HepG2 (cell line): Measurements from ENCODE around the gene ANG. TPM values are rescaled to one million over a fixed set of nuclear protein-coding genes. Genes with fewer than 3 reads are reported as not detected.

Experiments used
- BCL3 ChIP-seq: sonication (generic); formaldehyde crosslinking; IDR thresholded peaks from 2 replicates; pipeline ENCODE4 v1.5.1; 2020; ENCODE audit warnings: mild to moderate bottlenecking, missing genetic modification reagents, moderate library complexity
- GMEB1 ChIP-seq: sonication (generic); formaldehyde crosslinking; IDR thresholded peaks from 2 replicates; pipeline ENCODE4 v1.5.1; 2020; ENCODE audit warnings: missing genetic modification reagents, mild to moderate bottlenecking, borderline replicate concordance
- HMG20A ChIP-seq: IDR thresholded peaks from 2 replicates; pipeline ENCODE4 v1.6.1; 2016; ENCODE audit warnings: borderline replicate concordance
- HNF4A ChIP-seq: sonication (generic); formaldehyde crosslinking; IDR thresholded peaks from 2 replicates; pipeline ENCODE4 v1.4.0; 2020; ENCODE audit warnings: missing genetic modification reagents
- HNF4G ChIP-seq, 2 experiments: sonication (generic) in 1 of 2; formaldehyde crosslinking in 1 of 2; IDR thresholded peaks; 2 replicates each; pipeline versions ENCODE4 v1.4.0 to v1.6.1; 2011 to 2020; ENCODE audit warnings: borderline replicate concordance in 2 of 2, low read depth in 2 of 2, mild to moderate bottlenecking in 2 of 2, low read length in 1 of 2, missing genetic modification reagents in 1 of 2, moderate library complexity in 1 of 2
- MTERF4 ChIP-seq: sonication (generic); formaldehyde crosslinking; IDR thresholded peaks from 2 replicates; pipeline ENCODE4 v1.8.0; 2023; ENCODE audit warnings: mild to moderate bottlenecking, missing genetic modification reagents
- POLR2A ChIP-seq, 2 experiments: IDR thresholded peaks; 2 replicates each; pipeline ENCODE4 v1.6.1; 2011; ENCODE audit warnings: low read depth in 2 of 2, low read length in 2 of 2, mild to moderate bottlenecking in 1 of 2, moderate library complexity in 1 of 2; ENCODE audit not compliant: insufficient read depth in 1 of 2
- TCF12 ChIP-seq, 2 experiments: fragments of 450-650 bp in 1 of 2; sonication (generic) in 1 of 2; formaldehyde crosslinking in 1 of 2; IDR thresholded peaks; 2 replicates each; pipeline versions ENCODE4 v1.6.1 to v1.8.0; 2017 to 2022; ENCODE audit warnings: antibody characterized with exemption in 1 of 2, mild to moderate bottlenecking in 1 of 2, missing genetic modification reagents in 1 of 2, moderate library complexity in 1 of 2
- ZC3H13 ChIP-seq: sonication (generic); formaldehyde crosslinking; IDR thresholded peaks from 2 replicates; pipeline ENCODE4 v1.8.1; 2023; ENCODE audit warnings: mild to moderate bottlenecking, missing genetic modification reagents, moderate library complexity
- ZGPAT ChIP-seq: IDR thresholded peaks from 2 replicates; pipeline ENCODE4 v1.6.1; 2016; ENCODE audit warnings: mild to moderate bottlenecking
- ZMAT5 ChIP-seq: sonication (generic); formaldehyde crosslinking; IDR thresholded peaks from 2 replicates; pipeline ENCODE4 v1.5.0; 2020; ENCODE audit warnings: mild to moderate bottlenecking, low read depth, missing genetic modification reagents, borderline replicate concordance
- ZNF142 ChIP-seq: sonication (generic); formaldehyde crosslinking; IDR thresholded peaks from 2 replicates; pipeline ENCODE4 v1.4.0; 2020; ENCODE audit warnings: missing genetic modification reagents
- ZNF292 ChIP-seq: sonication (generic); formaldehyde crosslinking; IDR thresholded peaks from 2 replicates; pipeline ENCODE4 v1.8.1; 2022; ENCODE audit warnings: mild to moderate bottlenecking, low read depth, missing genetic modification reagents, borderline replicate concordance
- ZNF431 ChIP-seq: sonication (generic); formaldehyde crosslinking; IDR thresholded peaks from 2 replicates; pipeline ENCODE4 v1.9.0; 2022; ENCODE audit warnings: missing genetic modification reagents, low read depth, mild to moderate bottlenecking, borderline replicate concordance
- polyA plus RNA-seq, 8 experiments: library from polyadenylated mRNA; depleted of rRNA in 3 of 8; stranded (reverse) in 7 of 8; unstranded in 1 of 8; fragments of >200 nt; fragmentation: Illumina TruSeq in 4 of 8; extraction: Trizol in 4 of 8; gene quantifications; 2 replicates each; pipeline versions ENCODE4 v1.2.1 to v1.2.3, GENCODE V29; 2011 to 2016; ENCODE audit warnings: low read depth in 4 of 8, missing spikeins in 1 of 8, mixed read lengths in 1 of 8; ENCODE audit not compliant: insufficient read depth in 1 of 8
- total RNA-seq, 5 experiments: library from RNA; depleted of rRNA; stranded (reverse); fragments of >200 nt; fragmentation: Illumina TruSeq; extraction: Trizol; gene quantifications; 2 replicates each; pipeline ENCODE4 v1.2.3, GENCODE V29; 2016; ENCODE audit warnings: low read depth in 1 of 5

ANG gene
- total and polyA plus RNA-seq, 2 of the 13 experiments (the other 11 are each of a cell fraction or from before 2014, with no cell fraction given) = 83.6 to 401 TPM

- no peak for TF ChIP-seq MTERF4 (CRISPR knock-in tag)
- peak; percentile 64 for TF ChIP-seq GMEB1 (CRISPR knock-in tag)
- 0 out of 2 replicates have a peak, but pooled peaks have one; percentile 55 for TF ChIP-seq ZNF142 (CRISPR knock-in tag)
- TF ChIP-seq ZMAT5 = no peak
- TF ChIP-seq ZNF431 (CRISPR knock-in tag) = no peak
- no peak for TF ChIP-seq HNF4G (IDR thresholded peaks at IDR 0.05; ENCODE audit: borderline replicate concordance, low read depth, low read length)
- no peak for TF ChIP-seq HNF4G (CRISPR knock-in tag; IDR thresholded peaks at IDR 0.05; ENCODE audit: borderline replicate concordance, low read depth)
- peak; percentile 82 to 84 for TF ChIP-seq POLR2A (IDR thresholded peaks at IDR 0.05; ENCODE audit: insufficient read depth in 1 of 2, low read depth in 2 of 2, low read length in 2 of 2)
- 0 out of 2 replicates have a peak, but pooled peaks have one; percentile 28 for TF ChIP-seq ZNF292 (CRISPR knock-in tag)
- TF ChIP-seq HMG20A (CRISPR knock-in tag) = no peak
- no peak; the same call in 1 of the 2 replicates for TF ChIP-seq ZGPAT
- 0 out of 2 replicates have a peak, but pooled peaks have one; percentile 81 for TF ChIP-seq BCL3 (CRISPR knock-in tag)
- peak; percentile 91 for TF ChIP-seq ZC3H13 (CRISPR knock-in tag)
- TF ChIP-seq HNF4A (CRISPR knock-in tag) = 0 out of 2 replicates have a peak, but pooled peaks have one; percentile 4
- TF ChIP-seq TCF12 (IDR thresholded peaks at IDR 0.05) = no peak
- peak; percentile 76; the same call in 1 of the 2 replicates for TF ChIP-seq TCF12 (CRISPR knock-in tag; IDR thresholded peaks at IDR 0.05)
These were observed 6.0 kb upstream of the ANG start (continued) for GRCh38 chr14:20682435-20683124.
